Tibial artery (tissue), 4 donors: Measurements from ENCODE around the gene FAM168A.

Experiments
- DNase-seq, 2 donors: peaks; one replicate each; pipeline ENCODE4 v3.0.0-alpha.2; 2019
- H3K27ac ChIP-seq, 2 donors: fragments of 200-600 bp; sonication (generic) in 1 of 2; 1 replicate in 1 of 2; 2 replicates in 1 of 2; pipeline ENCODE4 v1.5.1; 2018 to 2019; ENCODE audit warnings: mild to moderate bottlenecking in 1 of 2
- H3K27me3 ChIP-seq, 2 donors: fragments of 200-600 bp; sonication (generic) in 1 of 2; one replicate each; pipeline versions ENCODE4 v1.5.1 to v1.6.0; 2016 to 2019
- H3K36me3 ChIP-seq, 3 donors: fragments of 200-600 bp; sonication (generic) in 2 of 3; one replicate each; pipeline ENCODE4 v1.5.1; 2016 to 2019; ENCODE audit warnings: mild to moderate bottlenecking in 2 of 3
- H3K4me1 ChIP-seq, 4 donors: fragments of 200-600 bp; sonication (generic) in 2 of 4; 1 replicate in 3 of 4; 2 replicates in 1 of 4; pipeline ENCODE4 v1.5.1; 2016 to 2019
- H3K4me3 ChIP-seq, 2 donors: fragments of 200-600 bp; sonication (generic) in 1 of 2; 1 replicate in 1 of 2; 2 replicates in 1 of 2; pipeline ENCODE4 v1.5.1; 2018 to 2019; ENCODE audit warnings: mild to moderate bottlenecking in 2 of 2
- H3K9me3 ChIP-seq, 3 donors: fragments of 200-600 bp; sonication (generic) in 1 of 3; one replicate each; pipeline ENCODE4 v1.5.1; 2016 to 2019
- intact Hi-C: fragments of 100-400 bp; cut with DNase I; formaldehyde crosslinking; loops from one replicate; pipeline ENCODE4 v1.15.0; 2023; ENCODE audit warnings: low total_unique reads
- TF ChIP-seq, protein P1 (sequence below), 2 experiments: fragments of 200-600 bp in 1 of 2; fragments of 450-650 bp in 1 of 2; IDR thresholded peaks; one replicate each; pipeline ENCODE4 v1.5.1; 2017 to 2019; ENCODE audit warnings: antibody characterized with exemption in 2 of 2, mild to moderate bottlenecking in 1 of 2, moderate library complexity in 1 of 2

Gene FAM168A

DNA sequence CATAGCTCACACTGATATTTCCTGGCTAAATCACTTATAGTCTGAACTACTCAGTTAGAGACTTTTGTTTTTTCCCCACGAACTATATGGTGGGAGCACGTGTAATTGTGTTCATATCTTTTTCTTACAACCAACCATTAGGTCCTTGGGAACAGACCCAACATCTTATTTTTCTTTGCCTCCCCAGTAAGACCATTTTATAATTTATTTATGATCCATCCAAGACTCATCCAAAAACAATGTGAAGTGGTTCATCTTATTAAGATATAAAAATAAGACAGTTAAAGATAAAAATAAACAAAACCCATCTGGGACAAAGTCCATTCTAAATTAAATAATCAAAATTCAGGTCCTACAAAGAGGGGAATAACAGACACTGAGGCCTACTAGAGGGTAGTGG is 90.8 kb downstream of the FAM168A start:
- no peak overlapping the region for H3K4me3 ChIP-seq
- intact Hi-C loops = no loop called here
- no peak overlapping the region for H3K27ac ChIP-seq
- H3K27me3 ChIP-seq = no peaks in the 10 kb centered on the region
- TF ChIP-seq, protein P1, sequence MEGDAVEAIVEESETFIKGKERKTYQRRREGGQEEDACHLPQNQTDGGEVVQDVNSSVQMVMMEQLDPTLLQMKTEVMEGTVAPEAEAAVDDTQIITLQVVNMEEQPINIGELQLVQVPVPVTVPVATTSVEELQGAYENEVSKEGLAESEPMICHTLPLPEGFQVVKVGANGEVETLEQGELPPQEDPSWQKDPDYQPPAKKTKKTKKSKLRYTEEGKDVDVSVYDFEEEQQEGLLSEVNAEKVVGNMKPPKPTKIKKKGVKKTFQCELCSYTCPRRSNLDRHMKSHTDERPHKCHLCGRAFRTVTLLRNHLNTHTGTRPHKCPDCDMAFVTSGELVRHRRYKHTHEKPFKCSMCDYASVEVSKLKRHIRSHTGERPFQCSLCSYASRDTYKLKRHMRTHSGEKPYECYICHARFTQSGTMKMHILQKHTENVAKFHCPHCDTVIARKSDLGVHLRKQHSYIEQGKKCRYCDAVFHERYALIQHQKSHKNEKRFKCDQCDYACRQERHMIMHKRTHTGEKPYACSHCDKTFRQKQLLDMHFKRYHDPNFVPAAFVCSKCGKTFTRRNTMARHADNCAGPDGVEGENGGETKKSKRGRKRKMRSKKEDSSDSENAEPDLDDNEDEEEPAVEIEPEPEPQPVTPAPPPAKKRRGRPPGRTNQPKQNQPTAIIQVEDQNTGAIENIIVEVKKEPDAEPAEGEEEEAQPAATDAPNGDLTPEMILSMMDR (IDR thresholded peaks at IDR 0.05) = no peak
- H3K36me3 ChIP-seq = peaks cover 0 to 4% (median 0%) of the 10 kb centered on the region in 3 donors
- DNase-seq = no peak
- no peaks in the 10 kb centered on the region for H3K9me3 ChIP-seq
- H3K4me1 ChIP-seq = no peaks in the 10 kb centered on the region

DNA sequence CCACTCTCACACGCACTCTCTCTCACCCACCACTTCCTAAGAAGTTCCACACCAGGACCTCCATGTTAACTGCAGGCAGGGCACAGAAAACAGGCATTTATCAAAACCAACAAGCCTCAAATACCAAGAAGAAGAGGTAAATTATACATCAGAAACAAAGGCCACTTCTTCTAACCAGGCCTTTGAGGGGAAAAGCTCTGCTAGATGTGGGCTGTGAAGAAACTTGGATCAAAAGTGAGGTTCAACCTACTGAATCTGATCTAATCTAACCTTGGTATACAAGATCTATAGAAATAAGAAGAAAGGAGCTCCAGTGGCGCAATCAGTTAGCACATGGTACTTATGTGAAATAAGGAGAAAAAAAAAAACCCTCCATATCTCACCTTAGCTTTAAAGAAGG is 91.9 kb downstream of the FAM168A start:
- TF ChIP-seq, protein P1 (IDR thresholded peaks at IDR 0.05) = no peak
- Histone ChIP-seq H3K9me3 (no peaks in the 10 kb centered on the region), H3K36me3 (peaks cover 0 to 4% (median 0%) of the 10 kb centered on the region in 3 donors), H3K4me3 (no peak overlapping the region), H3K27me3 (no peaks in the 10 kb centered on the region), H3K27ac (no peak overlapping the region), H3K4me1 (no peaks in the 10 kb centered on the region)
- no peak for DNase-seq
- intact Hi-C loops = no loop called here

DNA sequence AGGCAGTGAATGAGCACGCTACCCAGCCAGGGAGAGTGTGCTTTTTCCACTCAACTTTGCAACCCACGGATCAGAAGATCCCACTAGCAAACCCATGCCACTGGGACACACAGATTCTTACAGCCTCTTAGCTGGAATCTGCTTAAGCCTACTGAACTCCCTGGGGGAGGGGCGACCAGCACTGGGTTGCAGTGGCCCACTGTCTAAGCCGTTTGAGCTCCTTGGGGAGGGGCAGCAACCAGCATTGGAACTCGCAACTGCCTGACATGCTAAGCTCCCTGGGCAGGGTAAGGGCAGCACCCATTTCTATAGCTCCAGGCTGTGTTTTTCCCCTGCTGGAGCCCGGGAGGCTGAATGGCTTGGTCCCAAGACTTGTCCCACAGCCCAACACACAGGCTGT is 99.6 kb downstream of the FAM168A start:
- intact Hi-C loops = no loop called here
- TF ChIP-seq, protein P1 (IDR thresholded peaks at IDR 0.05) = no peak
- Histone ChIP-seq H3K27ac (no peak overlapping the region), H3K4me3 (no peak overlapping the region), H3K4me1 (peaks cover 0 to 17% (median 13%) of the 10 kb centered on the region in 4 donors), H3K27me3 (no peaks in the 10 kb centered on the region), H3K36me3 (no peaks in the 10 kb centered on the region), H3K9me3 (no peaks in the 10 kb centered on the region)
- DNase-seq = no peak

DNA sequence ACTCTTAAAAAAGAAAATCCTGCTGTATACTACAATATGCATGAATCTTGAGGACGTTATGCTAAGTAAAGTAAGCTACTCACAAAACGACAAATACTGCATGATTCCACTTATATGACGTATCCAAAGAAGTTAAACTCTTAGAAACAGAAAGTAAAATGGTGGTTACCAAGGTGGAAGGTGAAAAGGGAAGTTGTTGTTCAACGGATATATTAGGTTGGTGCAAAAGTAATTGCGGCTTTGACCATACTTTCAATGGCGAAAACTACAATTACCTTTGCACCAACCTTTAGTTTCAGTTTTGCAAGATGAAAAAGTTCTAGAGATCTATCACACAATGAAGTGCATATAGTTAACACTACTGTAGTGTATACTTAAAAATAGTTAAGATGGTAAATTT is 101.8 kb downstream of the FAM168A start:
- Histone ChIP-seq H3K27me3 (no peaks in the 10 kb centered on the region), H3K9me3 (no peaks in the 10 kb centered on the region), H3K36me3 (no peaks in the 10 kb centered on the region), H3K27ac (no peak overlapping the region), H3K4me3 (no peak overlapping the region), H3K4me1 (peaks cover 0 to 20% (median 16%) of the 10 kb centered on the region in 4 donors)
- TF ChIP-seq, protein P1 (IDR thresholded peaks at IDR 0.05) = no peak
- no peak for DNase-seq
- intact Hi-C loops = no loop called here

DNA sequence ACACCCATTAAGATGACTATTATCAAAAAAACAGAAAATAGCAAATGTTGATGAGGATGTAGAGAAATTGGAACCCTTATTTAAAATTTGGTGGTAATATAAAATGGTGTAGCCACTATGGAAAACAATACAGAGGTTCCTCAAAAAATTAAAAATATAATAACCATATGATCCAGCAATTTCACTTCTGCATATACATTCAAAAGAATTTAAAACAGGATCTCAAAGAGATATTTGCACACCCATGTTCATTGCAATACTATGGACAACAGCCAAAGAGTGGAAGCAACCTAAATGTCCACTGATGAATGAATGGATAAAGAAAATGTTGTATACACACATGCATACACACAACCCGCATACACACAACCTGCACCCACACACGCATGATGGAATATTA is 102.2 kb downstream of the FAM168A start:
- TF ChIP-seq, protein P1 (IDR thresholded peaks at IDR 0.05) = no peak
- intact Hi-C loops = no loop called here
- Histone ChIP-seq H3K36me3 (no peaks in the 10 kb centered on the region), H3K27ac (no peak overlapping the region), H3K4me3 (no peak overlapping the region), H3K4me1 (peaks cover 0 to 20% (median 16%) of the 10 kb centered on the region in 4 donors), H3K9me3 (no peaks in the 10 kb centered on the region), H3K27me3 (no peaks in the 10 kb centered on the region)
- DNase-seq = no peak
